K562 (cell line): ENCODE results near the gene IL4I1. TPM values are rescaled to one million over a fixed set of nuclear protein-coding genes. Genes with fewer than 3 reads are reported as not detected.

Experiments
- CBX8 ChIP-seq: fragments of 200-600 bp; sonication (generic); IDR thresholded peaks from 2 replicates; pipeline ENCODE4 v1.6.1; 2012; ENCODE audit warnings: borderline replicate concordance, mixed run types, low read depth, mild to moderate bottlenecking, moderate library complexity, mixed read lengths, low read length, control low read depth, inconsistent platforms; ENCODE audit not compliant: poor library complexity, severe bottlenecking; ENCODE audit errors: extremely low read depth
- CREB5 ChIP-seq: fragments of 250-450 bp; sonication (Bioruptor Pico); IDR thresholded peaks from 2 replicates; pipeline ENCODE4 v1.5.0; 2020; ENCODE audit warnings: mild to moderate bottlenecking
- CXXC5 ChIP-seq: fragments of 250-450 bp; sonication (Bioruptor Pico); IDR thresholded peaks from 2 replicates; pipeline ENCODE4 v1.8.0; 2022; ENCODE audit warnings: inconsistent platforms, mild to moderate bottlenecking, moderate library complexity
- DNMT1 ChIP-seq: fragments of 450-650 bp; IDR thresholded peaks from 2 replicates; pipeline ENCODE4 v1.6.1; 2016; ENCODE audit warnings: antibody characterized with exemption, mild to moderate bottlenecking
- E2F1 ChIP-seq: sonication (generic); formaldehyde crosslinking; IDR thresholded peaks from 2 replicates; pipeline ENCODE4 v1.8.1; 2023; ENCODE audit warnings: mild to moderate bottlenecking, missing genetic modification reagents, moderate library complexity
- EGR1 ChIP-seq: fragments of 450-650 bp; conservative IDR thresholded peaks from 2 replicates; pipeline ENCODE4 v1.6.1; 2017; ENCODE audit warnings: mild to moderate bottlenecking
- GTF2E2 ChIP-seq: fragments of 200-800 bp; sonication (Bioruptor generic); IDR thresholded peaks from 2 replicates; pipeline ENCODE4 v1.6.1; 2016; ENCODE audit warnings: missing genetic modification characterization, missing compliant biosample characterization
- HMG20B ChIP-seq: fragments of 250-450 bp; sonication (Bioruptor Pico); IDR thresholded peaks from 2 replicates; pipeline ENCODE4 v1.5.0; 2021; ENCODE audit warnings: mild to moderate bottlenecking
- HMGN3 ChIP-seq: IDR thresholded peaks from 2 replicates; pipeline ENCODE4 v1.6.1; 2011; ENCODE audit warnings: borderline replicate concordance, low read depth, mild to moderate bottlenecking, mixed read lengths, low read length; ENCODE audit not compliant: insufficient read length; ENCODE audit errors: extremely low read depth
- ID3 ChIP-seq, 2 experiments: fragments of 250-450 bp in 1 of 2; fragments of 450-650 bp in 1 of 2; sonication (Bioruptor Pico) in 1 of 2; IDR thresholded peaks; 2 replicates each; pipeline versions ENCODE4 v1.6.1 to v1.8.0; 2016 to 2021; ENCODE audit warnings: mild to moderate bottlenecking in 2 of 2, moderate library complexity in 2 of 2, missing compliant biosample characterization in 1 of 2, missing genetic modification characterization in 1 of 2
- PCBP1 ChIP-seq: fragments of 200-400 bp; formaldehyde crosslinking; IDR thresholded peaks from 2 replicates; pipeline ENCODE4 v1.6.1; 2018; ENCODE audit warnings: mild to moderate bottlenecking, low read depth, low read length; ENCODE audit not compliant: poor library complexity, severe bottlenecking
- PHTF2 ChIP-seq: fragments of 250-450 bp; sonication (Bioruptor Pico); IDR thresholded peaks from 2 replicates; pipeline ENCODE4 v1.5.0; 2021; ENCODE audit warnings: mild to moderate bottlenecking
- SIX5 ChIP-seq, 2 experiments: IDR thresholded peaks; 2 replicates each; pipeline ENCODE4 v1.6.1; 2011; ENCODE audit warnings: low read length in 2 of 2, borderline replicate concordance in 1 of 2, low read depth in 1 of 2, mild to moderate bottlenecking in 1 of 2, moderate library complexity in 1 of 2; ENCODE audit not compliant: insufficient read depth in 1 of 2
- SMAD3 ChIP-seq: fragments of 450-650 bp; formaldehyde crosslinking; conservative IDR thresholded peaks from 2 replicates; pipeline ENCODE4 v1.4.0; 2020; ENCODE audit warnings: mild to moderate bottlenecking
- SNIP1 ChIP-seq: fragments of 450-650 bp; IDR thresholded peaks from 2 replicates; pipeline ENCODE4 v1.7.1; 2017; ENCODE audit warnings: low read depth, mild to moderate bottlenecking
- STAT5B ChIP-seq: fragments of 250-450 bp; sonication (Bioruptor Pico); IDR thresholded peaks from 2 replicates; pipeline ENCODE4 v1.8.0; 2021; ENCODE audit warnings: mild to moderate bottlenecking, inconsistent platforms
- TCF15 ChIP-seq: fragments of 250-450 bp; sonication (Bioruptor Pico); IDR thresholded peaks from 2 replicates; pipeline ENCODE4 v1.8.0; 2022; ENCODE audit warnings: moderate library complexity, mild to moderate bottlenecking, inconsistent platforms
- TSC22D4 ChIP-seq: fragments of 450-650 bp; IDR thresholded peaks from 2 replicates; pipeline ENCODE4 v1.6.1; 2016; ENCODE audit warnings: missing genetic modification characterization, missing biosample characterization, control low read depth
- ZNF639 ChIP-seq, 2 experiments: fragments of 200-800 bp in 1 of 2; sonication (Bioruptor generic) in 1 of 2; sonication (generic) in 1 of 2; formaldehyde crosslinking in 1 of 2; IDR thresholded peaks in 1 of 2; conservative IDR thresholded peaks in 1 of 2; 2 replicates each; pipeline versions ENCODE4 v1.5.0 to v1.6.1; 2016 to 2020; ENCODE audit warnings: missing compliant biosample characterization in 1 of 2, missing genetic modification characterization in 1 of 2, missing genetic modification reagents in 1 of 2
- polyA plus RNA-seq, 8 experiments: library from polyadenylated mRNA; depleted of rRNA in 4 of 8; stranded (reverse) in 5 of 8; unstranded in 3 of 8; fragments of >200 nt; fragmentation: Nextera tagmentation in 2 of 8; fragmentation: Illumina TruSeq in 1 of 8; extraction: Ambion mirVana in 2 of 8; extraction: Trizol in 1 of 8; gene quantifications; 2 replicates each; pipeline versions ENCODE4 v1.2.1 to v1.2.3, GENCODE V29; 2011 to 2014; ENCODE audit warnings: inconsistent platforms in 1 of 8, missing spikeins in 1 of 8
- total RNA-seq, 7 experiments: library from RNA; depleted of rRNA in 6 of 7; stranded (reverse); fragments of >200 nt in 6 of 7; fragmentation: Illumina TruSeq in 2 of 7; extraction: Trizol in 2 of 7; gene quantifications; 2 replicates each; pipeline versions ENCODE4 v1.2.1 to v1.2.3, GENCODE V29; 2011 to 2021; ENCODE audit warnings: low replicate concordance in 1 of 7

Gene IL4I1
- total and polyA plus RNA-seq, 9 of the 15 experiments (the other 6 are each of a cell fraction or from before 2014, with no cell fraction given) = 0.06 to 0.95 (median 0.43) TPM; not detected in 2

GRCh38 chr19:49850487-49851342 lies 46.0 kb downstream of the IL4I1 start, which contains the start of gene PTOV1 (continued):
- TF ChIP-seq ID3 (CRISPR knock-in tag; IDR thresholded peaks at IDR 0.05) (no peak), ID3 (tag; IDR thresholded peaks at IDR 0.05) (0 out of 2 replicates have a peak, but pooled peaks have one; percentile 17), STAT5B (no peak), EGR1 (peak; percentile 81), SNIP1 (no peak), ZNF639 (CRISPR knock-in tag; conservative IDR thresholded peaks at IDR 0.05 in 1 of 2, IDR thresholded peaks at IDR 0.05 in 1 of 2) (peak in 1 of 2 experiments; percentile 77; a peak in 1 of 4 replicates), TSC22D4 (tag) (no peak), TCF15 (CRISPR knock-in tag) (no peak), E2F1 (CRISPR knock-in tag) (peak; percentile 90), GTF2E2 (tag) (peak; percentile 73; the same call in 1 of the 2 replicates), DNMT1 (no peak), PCBP1 (peak; percentile 75), CREB5 (no peak), SMAD3 (0 out of 2 replicates have a peak, but pooled peaks have one; percentile 17), PHTF2 (no peak), CBX8 (no peak), SIX5 (IDR thresholded peaks at IDR 0.05; ENCODE audit: borderline replicate concordance in 1 of 2, insufficient read depth in 1 of 2, low read depth in 1 of 2, low read length in 2 of 2) (peak; percentile 78 to 85), CXXC5 (CRISPR knock-in tag) (peak; percentile 89), HMG20B (CRISPR knock-in tag) (no peak), HMGN3 (peak; percentile 79)
